Trophoblast cell (in vitro differentiated cells and primary cell): ENCODE data around the gene CCDC28B.

ENCODE experiments used
- DNase-seq, 2 donors: peaks; one replicate each; pipeline ENCODE4 v3.0.0-alpha.2; 2016
- H2AFZ ChIP-seq: 2 replicates; pipeline ENCODE4 v1.6.1; 2013; ENCODE audit warnings: low read length, moderate library complexity, mild to moderate bottlenecking; ENCODE audit not compliant: insufficient read depth, poor library complexity
- H2AK5ac ChIP-seq: 2 replicates; pipeline ENCODE4 v1.6.1; 2013; ENCODE audit warnings: mild to moderate bottlenecking, low read length
- H2BK120ac ChIP-seq: 2 replicates; pipeline ENCODE4 v1.6.1; 2013; ENCODE audit warnings: low read length, mild to moderate bottlenecking, moderate library complexity; ENCODE audit not compliant: insufficient read depth, poor library complexity
- H2BK12ac ChIP-seq: 2 replicates; pipeline ENCODE4 v1.6.1; 2013; ENCODE audit warnings: mild to moderate bottlenecking, low read length, moderate library complexity
- H2BK5ac ChIP-seq: 2 replicates; pipeline ENCODE4 v1.6.1; 2013; ENCODE audit warnings: low read length, low read depth, moderate library complexity, mild to moderate bottlenecking; ENCODE audit not compliant: poor library complexity
- H3K14ac ChIP-seq: 2 replicates; pipeline ENCODE4 v1.6.1; 2013; ENCODE audit warnings: mild to moderate bottlenecking, low read length
- H3K18ac ChIP-seq: 2 replicates; pipeline ENCODE4 v1.6.1; 2013; ENCODE audit warnings: mild to moderate bottlenecking, low read length
- H3K23ac ChIP-seq: 2 replicates; pipeline ENCODE4 v1.6.1; 2013; ENCODE audit warnings: low read length
- H3K27ac ChIP-seq: 2 replicates; pipeline ENCODE4 v1.5.1; 2013; ENCODE audit warnings: low read depth, mild to moderate bottlenecking, inconsistent platforms, low read length, moderate library complexity
- H3K27me3 ChIP-seq: 2 replicates; pipeline ENCODE4 v1.6.1; 2013; ENCODE audit warnings: inconsistent platforms, mild to moderate bottlenecking, low read length, moderate library complexity; ENCODE audit not compliant: insufficient read depth
- H3K36me3 ChIP-seq, 2 experiments: 1 replicate in 1 of 2; 2 replicates in 1 of 2; pipeline ENCODE4 v1.6.1; 2013; ENCODE audit warnings: low read length in 2 of 2, mild to moderate bottlenecking in 2 of 2, moderate library complexity in 1 of 2; ENCODE audit not compliant: insufficient read depth in 2 of 2, control insufficient read depth in 1 of 2
- H3K4ac ChIP-seq: 2 replicates; pipeline ENCODE4 v1.6.1; 2013; ENCODE audit warnings: low read depth, mild to moderate bottlenecking, low read length, moderate library complexity
- H3K4me1 ChIP-seq, 2 experiments: 1 replicate in 1 of 2; 2 replicates in 1 of 2; pipeline ENCODE4 v1.6.1; 2013; ENCODE audit warnings: low read length in 2 of 2, mild to moderate bottlenecking in 2 of 2, moderate library complexity in 1 of 2; ENCODE audit not compliant: insufficient read depth in 2 of 2, control insufficient read depth in 1 of 2
- H3K4me2 ChIP-seq: 2 replicates; pipeline ENCODE4 v1.6.1; 2013; ENCODE audit warnings: inconsistent platforms, mild to moderate bottlenecking, low read length, moderate library complexity
- H3K4me3 ChIP-seq: 2 replicates; pipeline ENCODE4 v1.5.1; 2013; ENCODE audit warnings: mild to moderate bottlenecking, low read depth, low read length, inconsistent platforms
- H3K79me1 ChIP-seq: one replicate; pipeline ENCODE4 v1.6.1; 2013; ENCODE audit warnings: low read length
- H3K79me2 ChIP-seq: 2 replicates; pipeline ENCODE4 v1.6.1; 2013; ENCODE audit warnings: low read length, mild to moderate bottlenecking; ENCODE audit not compliant: control insufficient read depth, insufficient read depth, poor library complexity
- H3K9ac ChIP-seq: 2 replicates; pipeline ENCODE4 v1.6.1; 2013; ENCODE audit warnings: mild to moderate bottlenecking, low read length
- H3K9me3 ChIP-seq: 2 replicates; pipeline ENCODE4 v1.6.1; 2013; ENCODE audit warnings: low read depth, mild to moderate bottlenecking, control low read depth, inconsistent platforms, low read length; ENCODE audit not compliant: insufficient read depth
- H4K12ac ChIP-seq: 2 replicates; pipeline ENCODE4 v1.6.1; 2013; ENCODE audit warnings: low read depth, mild to moderate bottlenecking, low read length, moderate library complexity
- H4K8ac ChIP-seq: 2 replicates; pipeline ENCODE4 v1.6.1; 2013; ENCODE audit warnings: low read depth, mild to moderate bottlenecking, low read length, moderate library complexity
- H4K91ac ChIP-seq: one replicate; pipeline ENCODE4 v1.6.1; 2013; ENCODE audit warnings: low read depth, mild to moderate bottlenecking, low read length, moderate library complexity
- WGBS: extraction: QIAGEN DNeasy Blood & Tissue Kit; methylation state at CpG from one replicate; pipeline ENCODE4 v1.1.7; 2013; ENCODE audit warnings: missing lambda C conversion rate; ENCODE audit not compliant: insufficient read length, insufficient coverage; ENCODE audit errors: extremely low coverage; 5-methylcytosine and 5-hydroxymethylcytosine counted together

CCDC28B gene

GRCh38 chr1:32241001-32241763 is 40.8 kb downstream of the CCDC28B start:
- Histone ChIP-seq H3K36me3 (no peaks in the 10 kb centered on the region), H3K27me3 (no peaks in the 10 kb centered on the region), H4K8ac (peak overlapping the region; percentile 34), H2BK120ac (no peak overlapping the region), H3K27ac (no peak overlapping the region), H4K91ac (no peak overlapping the region), H3K4ac (no peak overlapping the region), H4K12ac (no peak overlapping the region), H3K9ac (no peak overlapping the region), H3K79me2 (no peaks in the 10 kb centered on the region), H2BK5ac (no peak overlapping the region), H2BK12ac (no peak overlapping the region), H3K18ac (peak overlapping the region; percentile 13), H3K4me1 (peaks cover 2 to 15% of the 10 kb centered on the region in 2 experiments), H3K4me3 (peak overlapping the region; percentile 77), H3K9me3 (no peaks in the 10 kb centered on the region), H3K23ac (no peak overlapping the region), H3K79me1 (no peaks in the 10 kb centered on the region), H3K14ac (peak overlapping the region; percentile 40), H3K4me2 (peak overlapping the region; percentile 99), H2AFZ (no peak overlapping the region), H2AK5ac (no peak overlapping the region)
- no CpG with 5 or more reads among the region's 55 CpGs for WGBS
- DNase-seq, result peak; percentile 97 to 98

GRCh38 chr1:32242341-32242851 is 42.0 kb downstream of the CCDC28B start:
- no peak overlapping the region for H4K12ac ChIP-seq
- no peaks in the 10 kb centered on the region for H3K27me3 ChIP-seq
- no peak overlapping the region for H4K91ac ChIP-seq
- no peak overlapping the region for H3K23ac ChIP-seq
- H4K8ac ChIP-seq, result no peak overlapping the region
- H3K4ac ChIP-seq, result no peak overlapping the region
- no peak overlapping the region for H2BK5ac ChIP-seq
- DNase-seq, result peak in 1 of 2 donors; percentile 32
- peaks cover 2 to 15% of the 10 kb centered on the region in 2 experiments for H3K4me1 ChIP-seq
- no CpG with 5 or more reads among the region's 7 CpGs for WGBS
- H3K27ac ChIP-seq, result no peak overlapping the region
- no peaks in the 10 kb centered on the region for H3K79me2 ChIP-seq
- H3K36me3 ChIP-seq, result no peaks in the 10 kb centered on the region
- H3K79me1 ChIP-seq, result no peaks in the 10 kb centered on the region
- H3K9ac ChIP-seq, result no peak overlapping the region
- no peak overlapping the region for H3K14ac ChIP-seq
- peak overlapping the region; percentile 19 for H3K4me2 ChIP-seq
- no peak overlapping the region for H2AK5ac ChIP-seq
- H2AFZ ChIP-seq, result no peak overlapping the region
- H3K4me3 ChIP-seq, result no peak overlapping the region
- H3K18ac ChIP-seq, result no peak overlapping the region
- H3K9me3 ChIP-seq, result no peaks in the 10 kb centered on the region
- no peak overlapping the region for H2BK12ac ChIP-seq
- no peak overlapping the region for H2BK120ac ChIP-seq

GRCh38 chr1:32246888-32247273 is 46.5 kb downstream of the CCDC28B start, which contains the start of gene FAM167B:
Gene FAM167B, plus strand, starts transcription at chr1:32247222. Its CDS starts 200 bp downstream, at chr1:32247422.
- H3K4ac ChIP-seq, result no peak within 1 kb of the TSS
- H3K18ac ChIP-seq, result no peak within 1 kb of the TSS
- no peaks in the 10 kb centered on the region for H3K27me3 ChIP-seq
- H2AK5ac ChIP-seq, result no peak within 1 kb of the TSS
- WGBS, result no CpG with 5 or more reads among the region's 3 CpGs
- no peak within 1 kb of the TSS for H4K91ac ChIP-seq
- no peak within 1 kb of the TSS for H3K4me3 ChIP-seq
- H3K4me2 ChIP-seq, result peak within 1 kb of the TSS; percentile 61
- no peak within 1 kb of the TSS for H4K8ac ChIP-seq
- H4K12ac ChIP-seq, result no peak within 1 kb of the TSS
- no peak within 1 kb of the TSS for H3K9ac ChIP-seq
- no peak for DNase-seq
- no peaks in the 10 kb centered on the region for H3K79me2 ChIP-seq
- H3K36me3 ChIP-seq, result no peaks in the 10 kb centered on the region
- no peak within 1 kb of the TSS for H3K23ac ChIP-seq
- H3K14ac ChIP-seq, result no peak within 1 kb of the TSS
- no peak within 1 kb of the TSS for H3K27ac ChIP-seq
- H2BK12ac ChIP-seq, result no peak within 1 kb of the TSS
- H3K79me1 ChIP-seq, result no peaks in the 10 kb centered on the region
- no peaks in the 10 kb centered on the region for H3K9me3 ChIP-seq
- no peak within 1 kb of the TSS for H2BK120ac ChIP-seq
- H2BK5ac ChIP-seq, result no peak within 1 kb of the TSS
- peaks cover 2 to 5% of the 10 kb centered on the region in 2 experiments for H3K4me1 ChIP-seq
- H2AFZ ChIP-seq, result no peak within 1 kb of the TSS

GRCh38 chr1:32247452-32247851 is 47.1 kb downstream of the CCDC28B start:
- no peak overlapping the region for H3K23ac ChIP-seq
- H2AFZ ChIP-seq, result no peak overlapping the region
- H3K4me1 ChIP-seq, result peaks cover 2 to 4% of the 10 kb centered on the region in 2 experiments
- H3K27me3 ChIP-seq, result no peaks in the 10 kb centered on the region
- no peak overlapping the region for H4K12ac ChIP-seq
- H3K18ac ChIP-seq, result no peak overlapping the region
- H3K9ac ChIP-seq, result no peak overlapping the region
- no peak for DNase-seq
- H3K14ac ChIP-seq, result no peak overlapping the region
- WGBS, result no CpG with 5 or more reads among the region's 12 CpGs
- H4K91ac ChIP-seq, result no peak overlapping the region
- H3K4ac ChIP-seq, result no peak overlapping the region
- H3K36me3 ChIP-seq, result no peaks in the 10 kb centered on the region
- no peak overlapping the region for H3K4me3 ChIP-seq
- H3K4me2 ChIP-seq, result no peak overlapping the region
- H3K27ac ChIP-seq, result no peak overlapping the region
- H4K8ac ChIP-seq, result no peak overlapping the region
- H3K79me1 ChIP-seq, result no peaks in the 10 kb centered on the region
- H2BK5ac ChIP-seq, result no peak overlapping the region
- no peaks in the 10 kb centered on the region for H3K79me2 ChIP-seq
- H3K9me3 ChIP-seq, result no peaks in the 10 kb centered on the region
- H2AK5ac ChIP-seq, result no peak overlapping the region
- no peak overlapping the region for H2BK120ac ChIP-seq
- no peak overlapping the region for H2BK12ac ChIP-seq
